Neural progenitor cell (in vitro differentiated cells): ENCODE results near the gene TSC22D3. TPM values are rescaled to one million over a fixed set of nuclear protein-coding genes. Genes with fewer than 3 reads are reported as not detected.

Experiments used
- DNase-seq: peaks from one replicate; pipeline ENCODE4 v3.0.0-alpha.2; 2016; ENCODE audit warnings: low spot score
- H2AFZ ChIP-seq: fragments of 200-600 bp; sonication (generic); replicated peaks from 2 replicates; pipeline ENCODE4 v1.6.1; 2016; ENCODE audit warnings: antibody characterized with exemption
- H3F3A ChIP-seq: fragments of 200-600 bp; sonication (generic); 2 replicates; pipeline ENCODE4 v1.6.1; 2016; ENCODE audit warnings: antibody characterized with exemption, low read depth
- H3K27ac ChIP-seq: fragments of 200-600 bp; sonication (generic); 2 replicates; pipeline ENCODE4 v1.5.1; 2016; ENCODE audit warnings: mild to moderate bottlenecking
- H3K27me3 ChIP-seq: fragments of 200-600 bp; sonication (generic); 2 replicates; pipeline ENCODE4 v1.6.1; 2016; ENCODE audit warnings: mild to moderate bottlenecking, moderate library complexity
- H3K36me3 ChIP-seq: fragments of 200-600 bp; sonication (generic); 2 replicates; pipeline ENCODE4 v1.5.1; 2016
- H3K4me1 ChIP-seq: fragments of 200-600 bp; sonication (generic); 2 replicates; pipeline ENCODE4 v1.6.1; 2016; ENCODE audit warnings: mixed run types
- H3K4me2 ChIP-seq: fragments of 200-600 bp; sonication (generic); 2 replicates; pipeline ENCODE4 v1.6.1; 2016
- H3K4me3 ChIP-seq: fragments of 200-600 bp; sonication (generic); 2 replicates; pipeline ENCODE4 v1.5.1; 2016
- H3K79me2 ChIP-seq: fragments of 200-600 bp; sonication (generic); 2 replicates; pipeline ENCODE4 v1.6.1; 2016; ENCODE audit warnings: low read depth
- H3K9ac ChIP-seq: fragments of 200-600 bp; sonication (generic); 2 replicates; pipeline ENCODE4 v1.6.1; 2016
- H3K9me3 ChIP-seq: fragments of 200-600 bp; sonication (generic); 2 replicates; pipeline ENCODE4 v1.5.1; 2016; ENCODE audit warnings: low read depth
- H4K20me1 ChIP-seq: fragments of 200-600 bp; sonication (generic); 2 replicates; pipeline ENCODE4 v1.6.1; 2016; ENCODE audit warnings: low read depth
- H3K27ac Mint-ChIP-seq: 3 replicates; pipeline ENCODE4 v1.8.0; 2021; ENCODE audit warnings: mixed read lengths
- H3K27me3 Mint-ChIP-seq: 2 replicates; pipeline ENCODE4 v1.8.0; 2022; ENCODE audit warnings: low read depth, mild to moderate bottlenecking, inconsistent platforms, moderate library complexity, mixed read lengths; ENCODE audit not compliant: insufficient read depth
- H3K36me3 Mint-ChIP-seq: 3 replicates; pipeline ENCODE4 v1.8.0; 2021; ENCODE audit warnings: mixed read lengths
- H3K4me1 Mint-ChIP-seq: 3 replicates; pipeline ENCODE4 v1.8.0; 2021; ENCODE audit warnings: mixed read lengths
- H3K4me3 Mint-ChIP-seq: 3 replicates; pipeline ENCODE4 v1.8.0; 2021; ENCODE audit warnings: mild to moderate bottlenecking, moderate library complexity, mixed read lengths
- H3K9me3 Mint-ChIP-seq: 3 replicates; pipeline ENCODE4 v1.8.0; 2020; ENCODE audit warnings: mixed read lengths
- EZH2 ChIP-seq: fragments of 200-600 bp; sonication (generic); IDR thresholded peaks from 2 replicates; pipeline ENCODE4 v1.6.1; 2017; ENCODE audit warnings: antibody characterized with exemption, mild to moderate bottlenecking, moderate library complexity
- EZH2phosphoT487 ChIP-seq: fragments of 200-600 bp; sonication (generic); IDR thresholded peaks from 2 replicates; pipeline ENCODE4 v1.6.1; 2017; ENCODE audit warnings: antibody characterized with exemption
- total RNA-seq: library from RNA; depleted of rRNA; stranded (reverse); fragments of >200 nt; gene quantifications from 2 replicates; pipeline ENCODE4 v1.2.3, GENCODE V29; 2015; ENCODE audit warnings: low replicate concordance
- TF ChIP-seq, protein P1 (sequence below): fragments of 200-600 bp; sonication (generic); IDR thresholded peaks from 2 replicates; pipeline ENCODE4 v1.5.1; 2017; ENCODE audit warnings: antibody characterized with exemption, mild to moderate bottlenecking

TSC22D3 gene
- total RNA-seq, 1 donor from 2014 or later: 44.9 TPM

GRCh38 chrX:107736781-107737531 is 38.6 kb downstream of the TSC22D3 start:
- peaks cover 32% of the 10 kb centered on the region for H3K4me1 Mint-ChIP-seq
- H3K9me3 Mint-ChIP-seq: peaks cover 2% of the 10 kb centered on the region
- H3F3A ChIP-seq: peaks cover 12% of the 10 kb centered on the region
- H3K79me2 ChIP-seq: no peaks in the 10 kb centered on the region
- H3K4me1 ChIP-seq: peaks cover 24% of the 10 kb centered on the region
- H2AFZ ChIP-seq: no peak overlapping the region
- H3K27me3 ChIP-seq: no peaks in the 10 kb centered on the region
- no peak overlapping the region for H3K4me2 ChIP-seq
- H3K36me3 ChIP-seq: no peaks in the 10 kb centered on the region
- H3K27ac Mint-ChIP-seq: peak overlapping the region; percentile 53
- no peak overlapping the region for H3K9ac ChIP-seq
- no peak for DNase-seq
- no peak overlapping the region for H3K4me3 ChIP-seq
- no peak overlapping the region for H3K4me3 Mint-ChIP-seq
- TF ChIP-seq EZH2phosphoT487 (no peak), EZH2 (no peak)
- TF ChIP-seq, protein P1, sequence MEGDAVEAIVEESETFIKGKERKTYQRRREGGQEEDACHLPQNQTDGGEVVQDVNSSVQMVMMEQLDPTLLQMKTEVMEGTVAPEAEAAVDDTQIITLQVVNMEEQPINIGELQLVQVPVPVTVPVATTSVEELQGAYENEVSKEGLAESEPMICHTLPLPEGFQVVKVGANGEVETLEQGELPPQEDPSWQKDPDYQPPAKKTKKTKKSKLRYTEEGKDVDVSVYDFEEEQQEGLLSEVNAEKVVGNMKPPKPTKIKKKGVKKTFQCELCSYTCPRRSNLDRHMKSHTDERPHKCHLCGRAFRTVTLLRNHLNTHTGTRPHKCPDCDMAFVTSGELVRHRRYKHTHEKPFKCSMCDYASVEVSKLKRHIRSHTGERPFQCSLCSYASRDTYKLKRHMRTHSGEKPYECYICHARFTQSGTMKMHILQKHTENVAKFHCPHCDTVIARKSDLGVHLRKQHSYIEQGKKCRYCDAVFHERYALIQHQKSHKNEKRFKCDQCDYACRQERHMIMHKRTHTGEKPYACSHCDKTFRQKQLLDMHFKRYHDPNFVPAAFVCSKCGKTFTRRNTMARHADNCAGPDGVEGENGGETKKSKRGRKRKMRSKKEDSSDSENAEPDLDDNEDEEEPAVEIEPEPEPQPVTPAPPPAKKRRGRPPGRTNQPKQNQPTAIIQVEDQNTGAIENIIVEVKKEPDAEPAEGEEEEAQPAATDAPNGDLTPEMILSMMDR: no peak
- peaks cover 20% of the 10 kb centered on the region for H3K27me3 Mint-ChIP-seq
- no peaks in the 10 kb centered on the region for H3K9me3 ChIP-seq
- no peaks in the 10 kb centered on the region for H3K36me3 Mint-ChIP-seq
- H3K27ac ChIP-seq: no peak overlapping the region
- H4K20me1 ChIP-seq: no peaks in the 10 kb centered on the region

GRCh38 chrX:107734646-107735045 is 40.9 kb downstream of the TSC22D3 start:
- H3K36me3 Mint-ChIP-seq: no peaks in the 10 kb centered on the region
- Histone ChIP-seq H3K27me3 (no peaks in the 10 kb centered on the region), H3K36me3 (no peaks in the 10 kb centered on the region), H3K4me3 (no peak overlapping the region), H2AFZ (no peak overlapping the region), H3K79me2 (no peaks in the 10 kb centered on the region), H4K20me1 (no peaks in the 10 kb centered on the region), H3K4me1 (peaks cover 29% of the 10 kb centered on the region), H3F3A (peaks cover 26% of the 10 kb centered on the region), H3K27ac (no peak overlapping the region), H3K9ac (no peak overlapping the region), H3K4me2 (no peak overlapping the region), H3K9me3 (no peaks in the 10 kb centered on the region)
- TF ChIP-seq EZH2: no peak
- TF ChIP-seq EZH2phosphoT487: no peak
- TF ChIP-seq, protein P1: no peak
- no peak overlapping the region for H3K4me3 Mint-ChIP-seq
- H3K9me3 Mint-ChIP-seq: peaks cover 2% of the 10 kb centered on the region
- no peak for DNase-seq
- no peak overlapping the region for H3K27ac Mint-ChIP-seq
- H3K4me1 Mint-ChIP-seq: peaks cover 39% of the 10 kb centered on the region
- H3K27me3 Mint-ChIP-seq: peaks cover 19% of the 10 kb centered on the region

GRCh38 chrX:107733686-107734085 is 41.9 kb downstream of the TSC22D3 start:
- TF ChIP-seq EZH2 (no peak), EZH2phosphoT487 (no peak)
- TF ChIP-seq, protein P1: no peak
- peaks cover 2% of the 10 kb centered on the region for H3K9me3 Mint-ChIP-seq
- peaks cover 39% of the 10 kb centered on the region for H3K4me1 ChIP-seq

More at GRCh38 chrX:107733686-107734085, 41.9 kb downstream of the TSC22D3 start:
- DNase-seq: no peak
- H3K27ac Mint-ChIP-seq: no peak overlapping the region
- H3K4me3 Mint-ChIP-seq: no peak overlapping the region
- peaks cover 21% of the 10 kb centered on the region for H3K27me3 Mint-ChIP-seq
- H3K36me3 ChIP-seq: no peaks in the 10 kb centered on the region
- peaks cover 47% of the 10 kb centered on the region for H3K4me1 Mint-ChIP-seq
- H3K9me3 ChIP-seq: no peaks in the 10 kb centered on the region
- H3K27ac ChIP-seq: no peak overlapping the region
- H3K4me2 ChIP-seq: no peak overlapping the region
- no peak overlapping the region for H3K4me3 ChIP-seq
- H3K36me3 Mint-ChIP-seq: no peaks in the 10 kb centered on the region
- no peaks in the 10 kb centered on the region for H3K79me2 ChIP-seq
- H2AFZ ChIP-seq: no peak overlapping the region
- no peaks in the 10 kb centered on the region for H4K20me1 ChIP-seq
- H3F3A ChIP-seq: peaks cover 28% of the 10 kb centered on the region
- H3K27me3 ChIP-seq: no peaks in the 10 kb centered on the region
- no peak overlapping the region for H3K9ac ChIP-seq
